Natural killer cell (primary cell): Measurements from ENCODE around the gene ELF5. TPM values are rescaled to one million over a fixed set of nuclear protein-coding genes. Genes with fewer than 3 reads are reported as not detected.

Experiments
- ATAC-seq, 3 donors: fragments of 150-1000 bp in 2 of 3; fragments of 200-7000 bp in 1 of 3; cut with Tn5 transposase; 1 replicate in 1 of 3; 2 replicates in 2 of 3; pipeline ENCODE4 v1.10.0; 2021; ENCODE audit warnings: mild to moderate bottlenecking in 2 of 3, moderate library complexity in 2 of 3
- DNase-seq, 2 donors: peaks; one replicate each; pipeline versions ENCODE4 v3.0.0 to v3.0.0-alpha.2; 2013 to 2021; ENCODE audit warnings: mixed read lengths in 1 of 2
- H3K27ac ChIP-seq: one replicate; pipeline ENCODE4 v1.5.1; 2013; ENCODE audit warnings: mild to moderate bottlenecking, low read length
- H3K27me3 ChIP-seq: one replicate; pipeline ENCODE4 v1.6.1; 2013; ENCODE audit warnings: low read length; ENCODE audit not compliant: control insufficient read depth, insufficient read depth
- H3K36me3 ChIP-seq: one replicate; pipeline ENCODE4 v1.6.1; 2013; ENCODE audit warnings: low read length; ENCODE audit not compliant: control insufficient read depth, insufficient read depth
- H3K4me1 ChIP-seq: one replicate; pipeline ENCODE4 v1.6.1; 2013; ENCODE audit warnings: low read length; ENCODE audit not compliant: control insufficient read depth, insufficient read depth
- H3K4me3 ChIP-seq: one replicate; pipeline ENCODE4 v1.5.1; 2013; ENCODE audit warnings: low read length
- H3K9me3 ChIP-seq: one replicate; pipeline ENCODE4 v1.6.1; 2013; ENCODE audit warnings: low read length; ENCODE audit not compliant: control insufficient read depth, insufficient read depth
- H3K27ac Mint-ChIP-seq, 2 donors: one replicate each; pipeline ENCODE4 v1.8.0; 2022; ENCODE audit warnings: mild to moderate bottlenecking in 2 of 2, mixed read lengths in 2 of 2, moderate library complexity in 1 of 2
- H3K27me3 Mint-ChIP-seq, 2 donors: one replicate each; pipeline ENCODE4 v1.8.0; 2022; ENCODE audit warnings: low read depth in 2 of 2, mixed read lengths in 2 of 2
- H3K36me3 Mint-ChIP-seq: one replicate; pipeline ENCODE4 v1.8.0; 2022; ENCODE audit warnings: mixed read lengths
- H3K4me1 Mint-ChIP-seq, 2 donors: one replicate each; pipeline ENCODE4 v1.8.0; 2022; ENCODE audit warnings: mixed read lengths in 2 of 2
- H3K4me3 Mint-ChIP-seq: one replicate; pipeline ENCODE4 v1.8.0; 2022; ENCODE audit warnings: mild to moderate bottlenecking, moderate library complexity, mixed read lengths
- H3K9me3 Mint-ChIP-seq, 2 donors: one replicate each; pipeline ENCODE4 v1.8.0; 2022; ENCODE audit warnings: mixed read lengths in 2 of 2
- CTCF ChIP-seq: fragments of 200-600 bp; IDR thresholded peaks from one replicate; pipeline ENCODE4 v1.8.0; 2022; ENCODE audit warnings: antibody characterized with exemption
- WGBS: methylation state at CpG from one replicate; pipeline ENCODE4 v1.1.7; 2013; ENCODE audit warnings: missing lambda C conversion rate; ENCODE audit not compliant: insufficient coverage; 5-methylcytosine and 5-hydroxymethylcytosine counted together
- intact Hi-C: fragments of 100-400 bp; cut with micrococcal nuclease; formaldehyde crosslinking; loops from one replicate; pipeline ENCODE4 v1.14.2; 2022
- total RNA-seq, 4 donors: library from RNA; stranded (reverse); fragments of 120-200 nt in 1 of 4; gene quantifications; one replicate each; pipeline versions ENCODE4 v1.2.3 to v1.2.4, GENCODE V29; 2013 to 2022

Gene ELF5
- total RNA-seq, 3 donors from 2014 or later (not counting 1 experiment from before 2014, with no cell fraction given), result not detected

- Mint-ChIP-seq H3K27ac (no peak overlapping the region), H3K4me1 (no peaks in the 10 kb centered on the region), H3K4me3 (no peak overlapping the region), H3K9me3 (no peaks in the 10 kb centered on the region), H3K36me3 (no peaks in the 10 kb centered on the region), H3K27me3 (peaks cover 3 to 4% of the 10 kb centered on the region in 2 donors)
- TF ChIP-seq CTCF, result no peak
- Histone ChIP-seq H3K27me3 (no peaks in the 10 kb centered on the region), H3K27ac (no peak overlapping the region), H3K36me3 (no peaks in the 10 kb centered on the region), H3K4me3 (no peak overlapping the region), H3K4me1 (peaks cover 3% of the 10 kb centered on the region), H3K9me3 (no peaks in the 10 kb centered on the region)
- intact Hi-C loops, result no loop called here
- ATAC-seq, result no peak
- no peak for DNase-seq
- 75% methylated on average over 3 of the region's 3 CpGs for WGBS
Observed at GRCh38 chr11:34499719-34500500, 13.7 kb downstream of the ELF5 start.

GRCh38 chr11:34495724-34496377 is 17.7 kb downstream of the ELF5 start:
- intact Hi-C loops, result no loop called here
- Histone ChIP-seq H3K9me3 (no peaks in the 10 kb centered on the region), H3K27ac (no peak overlapping the region), H3K4me1 (no peaks in the 10 kb centered on the region), H3K27me3 (no peaks in the 10 kb centered on the region), H3K36me3 (no peaks in the 10 kb centered on the region), H3K4me3 (no peak overlapping the region)
- no peaks in the 10 kb centered on the region for H3K9me3 Mint-ChIP-seq
- WGBS, result 86% methylated on average over 26 of the region's 26 CpGs
- H3K27ac Mint-ChIP-seq, result no peak overlapping the region
- no peak overlapping the region for H3K4me3 Mint-ChIP-seq
- no peak for TF ChIP-seq CTCF
- ATAC-seq, result no peak
- H3K27me3 Mint-ChIP-seq, result peaks cover 5 to 10% of the 10 kb centered on the region in 2 donors
- DNase-seq, result no peak
- H3K4me1 Mint-ChIP-seq, result no peaks in the 10 kb centered on the region
- H3K36me3 Mint-ChIP-seq, result no peaks in the 10 kb centered on the region

- H3K27ac ChIP-seq, result no peak overlapping the region
- no peaks in the 10 kb centered on the region for H3K4me1 ChIP-seq
- DNase-seq (no peak), ATAC-seq (no peak)
- intact Hi-C loops, result no loop called here
- Mint-ChIP-seq H3K4me1 (no peaks in the 10 kb centered on the region), H3K27ac (no peak overlapping the region), H3K4me3 (no peak overlapping the region), H3K36me3 (no peaks in the 10 kb centered on the region), H3K9me3 (no peaks in the 10 kb centered on the region), H3K27me3 (peaks cover 5 to 10% of the 10 kb centered on the region in 2 donors)
- TF ChIP-seq CTCF, result no peak
- H3K4me3 ChIP-seq, result no peak overlapping the region
- H3K27me3 ChIP-seq, result no peaks in the 10 kb centered on the region
- WGBS, result 91% methylated on average over 9 of the region's 12 CpGs
- H3K9me3 ChIP-seq, result no peaks in the 10 kb centered on the region
- H3K36me3 ChIP-seq, result no peaks in the 10 kb centered on the region
Observed at GRCh38 chr11:34495239-34495723, 18.3 kb downstream of the ELF5 start.
